Ascending aorta (tissue), 2 donors: Measurements from ENCODE around the gene METTL3. TPM values are rescaled to one million over a fixed set of nuclear protein-coding genes. Genes with fewer than 3 reads are reported as not detected.
A peak's percentile ranks its signal among the peaks of the same experiment; 100 is the strongest.

Experiments used
- DNase-seq, 2 donors: peaks; one replicate each; pipeline ENCODE4 v3.0.0-alpha.2; 2019; ENCODE audit warnings: low spot score in 2 of 2
- H3K27ac ChIP-seq, 2 donors: fragments of 200-600 bp; sonication (generic); one replicate each; pipeline ENCODE4 v1.5.1; 2016 to 2017; ENCODE audit warnings: mild to moderate bottlenecking in 1 of 2
- H3K27me3 ChIP-seq: fragments of 200-600 bp; sonication (generic); one replicate; pipeline ENCODE4 v1.5.1; 2017
- H3K36me3 ChIP-seq, 2 donors: fragments of 200-600 bp; sonication (generic); one replicate each; pipeline ENCODE4 v1.5.1; 2016
- H3K4me1 ChIP-seq, 2 donors: fragments of 200-600 bp; sonication (generic); one replicate each; pipeline ENCODE4 v1.5.1; 2016 to 2017; ENCODE audit warnings: mild to moderate bottlenecking in 1 of 2
- H3K4me3 ChIP-seq, 2 donors: fragments of 200-600 bp; sonication (generic); one replicate each; pipeline ENCODE4 v1.5.1; 2016 to 2017; ENCODE audit warnings: mild to moderate bottlenecking in 1 of 2
- H3K9me3 ChIP-seq, 2 donors: fragments of 200-600 bp; sonication (generic); one replicate each; pipeline ENCODE4 v1.5.1; 2016
- intact Hi-C: fragments of 100-400 bp; cut with DNase I; formaldehyde crosslinking; loops from one replicate; pipeline ENCODE4 v1.15.1; 2023
- total RNA-seq: library from RNA; depleted of rRNA; stranded (reverse); fragments of >200 nt; gene quantifications from one replicate; pipeline ENCODE4 v1.1.0, GENCODE V29; 2016
- TF ChIP-seq, protein P1 (sequence below), 3 experiments: fragments of 200-600 bp in 2 of 3; fragments of 450-650 bp in 1 of 3; sonication (generic) in 2 of 3; IDR thresholded peaks; one replicate each; pipeline ENCODE4 v1.5.1; 2016 to 2019; ENCODE audit warnings: antibody characterized with exemption in 3 of 3, mild to moderate bottlenecking in 1 of 3, moderate library complexity in 1 of 3

The METTL3 gene
- total RNA-seq, 1 donor from 2014 or later: 45.0 TPM

DNA sequence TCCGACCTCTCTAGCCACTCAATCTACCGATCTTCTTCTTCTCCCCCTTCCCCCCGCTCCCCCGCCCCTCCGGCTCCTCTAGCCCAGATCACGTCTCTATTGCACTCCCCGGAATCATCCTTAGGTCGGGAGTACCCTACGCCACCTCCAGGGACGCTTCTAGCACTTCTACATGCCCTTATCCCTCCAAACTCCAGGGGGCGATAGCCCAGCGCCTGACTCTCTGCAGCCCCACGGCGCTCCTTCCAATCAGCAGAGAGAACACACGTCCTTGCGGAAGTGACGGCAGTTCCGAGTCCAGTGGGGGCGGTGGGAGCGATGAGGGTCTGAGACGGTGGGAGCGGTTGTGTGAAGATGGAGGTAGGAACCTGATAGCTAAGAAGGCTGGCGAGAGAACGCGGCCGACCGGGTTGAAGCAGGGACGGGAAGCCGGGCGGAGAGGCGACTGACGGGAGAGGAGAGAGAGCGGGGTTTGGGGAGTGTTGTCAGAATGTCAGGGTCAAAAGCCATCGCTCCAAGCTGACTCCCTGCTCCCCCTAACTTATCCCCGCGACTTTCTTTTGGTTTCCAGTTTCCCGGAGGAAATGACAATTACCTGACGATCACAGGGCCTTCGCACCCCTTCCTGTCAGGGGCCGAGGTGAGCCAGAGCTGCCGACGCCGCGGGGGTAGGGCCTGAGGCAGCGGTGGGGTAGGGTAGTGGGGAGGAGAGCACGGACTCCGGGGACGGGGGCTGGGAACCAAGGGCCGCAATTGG is 34.0 kb downstream of the METTL3 start, which contains the start of the genes RAB2B and TOX4:
TSS of gene RAB2B (minus strand) at position 35 of the 757 bp plus-strand sequence. CDS start 87 bp downstream, outside the sequence.
TSS of gene TOX4 (plus strand) at position 271 of the 757 bp plus-strand sequence. CDS start at position 355, 84 bp downstream.
- H3K4me3 ChIP-seq: peak within 1 kb of the TSS; percentile 80 to 86
- H3K9me3 ChIP-seq: no peaks in the 10 kb centered on the region
- peak; percentile 90 to 99 for DNase-seq
- peaks cover 4 to 16% of the 10 kb centered on the region in 2 donors for H3K4me1 ChIP-seq
- TF ChIP-seq, protein P1, sequence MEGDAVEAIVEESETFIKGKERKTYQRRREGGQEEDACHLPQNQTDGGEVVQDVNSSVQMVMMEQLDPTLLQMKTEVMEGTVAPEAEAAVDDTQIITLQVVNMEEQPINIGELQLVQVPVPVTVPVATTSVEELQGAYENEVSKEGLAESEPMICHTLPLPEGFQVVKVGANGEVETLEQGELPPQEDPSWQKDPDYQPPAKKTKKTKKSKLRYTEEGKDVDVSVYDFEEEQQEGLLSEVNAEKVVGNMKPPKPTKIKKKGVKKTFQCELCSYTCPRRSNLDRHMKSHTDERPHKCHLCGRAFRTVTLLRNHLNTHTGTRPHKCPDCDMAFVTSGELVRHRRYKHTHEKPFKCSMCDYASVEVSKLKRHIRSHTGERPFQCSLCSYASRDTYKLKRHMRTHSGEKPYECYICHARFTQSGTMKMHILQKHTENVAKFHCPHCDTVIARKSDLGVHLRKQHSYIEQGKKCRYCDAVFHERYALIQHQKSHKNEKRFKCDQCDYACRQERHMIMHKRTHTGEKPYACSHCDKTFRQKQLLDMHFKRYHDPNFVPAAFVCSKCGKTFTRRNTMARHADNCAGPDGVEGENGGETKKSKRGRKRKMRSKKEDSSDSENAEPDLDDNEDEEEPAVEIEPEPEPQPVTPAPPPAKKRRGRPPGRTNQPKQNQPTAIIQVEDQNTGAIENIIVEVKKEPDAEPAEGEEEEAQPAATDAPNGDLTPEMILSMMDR (IDR thresholded peaks at IDR 0.05): peak; percentile 97 to 98 (median 98)
- peak within 1 kb of the TSS; percentile 85 to 90 for H3K27ac ChIP-seq
- intact Hi-C loops: loop anchor here (1.0 to 10.0 kb wide), 10 partner anchors 21 to 1368 kb away; partner anchors contain the start of genes CHD8, HNRNPC, METTL3 and PARP2
- peaks cover 6 to 22% of the 10 kb centered on the region in 2 donors for H3K36me3 ChIP-seq
- H3K27me3 ChIP-seq: no peaks in the 10 kb centered on the region

DNA sequence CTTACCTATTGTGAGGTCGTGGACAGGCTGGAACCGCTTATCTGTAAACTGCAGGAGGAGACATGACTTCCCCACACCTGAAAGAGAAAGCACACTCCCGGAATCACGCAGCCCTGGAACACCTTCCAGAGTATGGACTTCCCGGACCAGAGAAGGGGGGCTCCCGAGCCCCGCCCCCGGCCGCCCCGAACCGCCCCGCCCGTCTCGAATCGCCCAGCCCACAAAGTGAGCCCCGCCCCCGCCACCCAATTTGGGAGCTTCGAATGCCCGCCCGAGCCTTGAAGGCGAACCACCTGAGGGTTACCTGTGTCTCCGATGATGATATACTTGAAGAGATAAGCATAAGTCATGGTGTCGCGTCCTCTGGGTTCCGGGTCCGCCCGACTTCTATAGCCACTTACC is 34.6 kb downstream of the METTL3 start:
- H3K4me3 ChIP-seq: peak overlapping the region; percentile 80 to 86
- TF ChIP-seq, protein P1 (IDR thresholded peaks at IDR 0.05): no peak
- no peaks in the 10 kb centered on the region for H3K27me3 ChIP-seq
- intact Hi-C loops: loop anchor here (1.0 to 10.0 kb wide), 5 partner anchors 39 to 1368 kb away; partner anchors contain the start of genes HNRNPC and PARP2
- H3K36me3 ChIP-seq: peaks cover 6 to 22% of the 10 kb centered on the region in 2 donors
- no peaks in the 10 kb centered on the region for H3K9me3 ChIP-seq
- no peak for DNase-seq
- peaks cover 4 to 16% of the 10 kb centered on the region in 2 donors for H3K4me1 ChIP-seq
- H3K27ac ChIP-seq: peak overlapping the region; percentile 85 to 90

DNA sequence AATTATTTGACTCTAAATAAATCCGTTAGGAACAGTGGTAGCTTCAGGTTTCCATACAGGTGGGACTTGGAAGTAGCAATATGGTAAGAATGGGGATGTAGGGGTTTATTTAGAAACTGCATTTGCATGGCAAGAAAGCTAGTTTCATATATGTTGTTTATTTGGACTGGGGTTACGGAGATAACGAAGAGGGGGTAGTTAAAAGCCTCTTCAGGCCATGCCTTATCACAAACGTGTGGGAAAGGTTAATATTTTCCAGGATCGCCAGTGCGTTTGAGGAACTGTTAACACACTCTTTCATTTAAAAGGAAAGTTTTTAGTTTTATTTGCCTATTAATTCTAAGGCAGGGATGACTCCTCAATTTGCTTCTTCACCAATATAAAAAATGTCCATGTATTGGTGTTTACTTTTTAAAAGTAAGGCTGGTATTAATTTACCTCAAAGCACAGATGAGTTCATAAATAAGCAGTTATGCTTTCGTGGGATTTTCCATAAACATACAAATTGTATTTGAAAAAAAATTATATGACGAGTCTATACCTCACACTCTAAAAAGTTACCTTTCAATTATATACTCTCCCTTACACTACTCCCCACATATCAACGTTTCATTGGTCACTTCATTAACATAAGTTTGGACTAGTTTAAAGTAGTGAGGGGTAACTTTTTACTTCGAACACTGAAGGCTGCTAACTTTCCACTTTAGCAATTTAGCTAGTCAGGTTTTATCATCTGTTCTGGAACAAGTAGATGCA is 35.2 kb downstream of the METTL3 start:
- intact Hi-C loops: loop anchor here (1.0 to 10.0 kb wide), 5 partner anchors 39 to 1369 kb away; partner anchors contain the start of genes HNRNPC and PARP2
- no peaks in the 10 kb centered on the region for H3K9me3 ChIP-seq
- H3K36me3 ChIP-seq: peaks cover 4 to 22% of the 10 kb centered on the region in 2 donors
- H3K4me1 ChIP-seq: peaks cover 4 to 16% of the 10 kb centered on the region in 2 donors
- peak overlapping the region; percentile 80 to 86 for H3K4me3 ChIP-seq
- H3K27ac ChIP-seq: peak overlapping the region; percentile 85 to 90
- TF ChIP-seq, protein P1 (IDR thresholded peaks at IDR 0.05): no peak
- DNase-seq: no peak
- no peaks in the 10 kb centered on the region for H3K27me3 ChIP-seq

DNA sequence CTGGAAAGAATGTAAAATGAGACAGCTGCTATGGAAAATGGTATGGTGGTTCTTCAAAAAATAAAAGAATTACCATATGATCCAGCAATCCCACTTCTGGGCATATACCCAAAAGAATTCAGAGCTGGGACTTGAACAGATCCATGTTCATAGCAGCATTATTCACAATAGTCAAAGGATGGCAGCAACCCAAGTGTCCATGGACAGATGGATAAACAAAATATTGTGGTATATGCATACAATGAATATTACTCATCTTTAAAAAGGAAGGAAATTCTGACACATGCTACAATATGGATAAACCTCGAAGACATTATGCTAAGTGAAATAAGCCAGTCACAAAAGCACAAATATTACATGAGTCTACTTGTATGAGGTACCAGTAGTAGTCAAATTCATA is 43.5 kb downstream of the METTL3 start:
- DNase-seq: no peak
- Histone ChIP-seq H3K27ac (no peak overlapping the region), H3K4me3 (no peak overlapping the region), H3K9me3 (no peaks in the 10 kb centered on the region), H3K36me3 (peaks cover 29 to 61% of the 10 kb centered on the region in 2 donors), H3K27me3 (no peaks in the 10 kb centered on the region), H3K4me1 (no peaks in the 10 kb centered on the region)
- TF ChIP-seq, protein P1 (IDR thresholded peaks at IDR 0.05): no peak
- intact Hi-C loops: loop anchor here (5.0 kb wide), 1 partner anchor 35 kb away; no protein-coding TSS in a partner anchor

DNA sequence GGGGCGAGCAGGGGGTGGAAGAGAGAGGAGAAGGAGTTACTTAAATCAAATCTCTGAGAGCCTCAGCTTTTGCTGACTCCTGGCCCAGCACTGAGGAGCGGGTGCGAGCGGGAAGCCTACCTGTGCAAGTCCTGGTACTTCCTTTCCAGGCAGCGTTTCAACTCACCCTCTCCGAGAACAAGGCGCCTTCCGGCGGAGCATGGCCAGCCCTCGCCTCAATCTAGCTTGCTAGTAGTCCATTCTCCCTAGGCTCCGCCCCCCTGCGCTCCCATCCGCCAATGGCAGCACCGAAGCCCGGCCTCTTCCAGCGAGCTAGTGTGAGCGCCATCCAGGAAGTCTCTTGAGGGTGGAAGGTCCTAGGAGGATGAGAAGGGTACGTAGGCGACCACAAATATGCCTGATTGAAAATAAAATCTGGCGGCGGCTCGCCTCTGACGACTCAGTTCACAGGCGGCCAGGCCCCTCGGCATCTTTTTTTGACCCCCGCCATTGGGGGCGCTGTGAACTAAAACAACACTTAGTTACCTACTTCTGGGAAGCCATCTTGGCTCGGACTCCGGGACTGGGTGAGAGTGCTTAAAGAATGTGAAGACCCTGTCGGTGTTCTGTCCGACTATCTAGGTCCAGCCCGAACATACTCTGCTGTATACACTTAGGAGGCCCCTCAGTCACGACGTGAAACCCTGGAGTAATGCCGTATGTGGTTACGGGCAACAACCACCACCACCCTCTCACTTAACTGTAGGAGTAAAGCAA is 55.0 kb downstream of the METTL3 start, which contains the start of gene CHD8:
TSS of gene CHD8 (minus strand) at position 212 of the 756 bp plus-strand sequence. CDS start 24,480 bp downstream, outside the sequence.
- DNase-seq: peak; percentile 99 to 100
- H3K9me3 ChIP-seq: no peaks in the 10 kb centered on the region
- intact Hi-C loops: loop anchor here (1.0 to 5.0 kb wide), 7 partner anchors 19 to 1004 kb away; partner anchors contain the start of genes HNRNPC, OSGEP, SUPT16H and TOX4

More for the DNA sequence above, 55.0 kb downstream of the METTL3 start, which contains the start of gene CHD8:
- H3K4me1 ChIP-seq: peaks cover 9 to 11% of the 10 kb centered on the region in 2 donors
- H3K4me3 ChIP-seq: peak within 1 kb of the TSS; percentile 86 to 95
- TF ChIP-seq, protein P1 (IDR thresholded peaks at IDR 0.05): peak; percentile 43 to 59 (median 50)
- H3K27me3 ChIP-seq: no peaks in the 10 kb centered on the region
- peaks cover 7 to 26% of the 10 kb centered on the region in 2 donors for H3K36me3 ChIP-seq
- peak within 1 kb of the TSS; percentile 97 to 98 for H3K27ac ChIP-seq
